ENCODE data around the gene PIAS4.
"Not testable (repeated sequence)": the region's sequence is repeated elsewhere in the genome, so short reads cannot be mapped to it uniquely, and the experiment has no call there.

The PIAS4 gene

GRCh38 chr19:4007021-4007835, at the start of gene PIAS4:
Gene PIAS4 (plus strand): TSS chr19:4007736. CDS start chr19:4007761, 25 bp downstream.
- DNase-seq, result peak; percentile 98

- DNase-seq, result no peak
Measured at GRCh38 chr19:3958836-3959765, 48.4 kb upstream of the PIAS4 start.

- DNase-seq, result no peak
Measured at GRCh38 chr19:3959766-3960131, 47.8 kb upstream of the PIAS4 start.

GRCh38 chr19:3961007-3961406, 46.5 kb upstream of the PIAS4 start:
- no peak for DNase-seq

- no peak for DNase-seq
Measured at GRCh38 chr19:3963458-3964255, 43.9 kb upstream of the PIAS4 start.

- DNase-seq, result no peak
Measured at GRCh38 chr19:3964256-3965194, 43.0 kb upstream of the PIAS4 start.

GRCh38 chr19:3966051-3967017, 41.2 kb upstream of the PIAS4 start:
- DNase-seq, result no peak

GRCh38 chr19:3967983-3968382, 39.6 kb upstream of the PIAS4 start:
- DNase-seq, result not testable (repeated sequence)

GRCh38 chr19:3968556-3969434, 38.7 kb upstream of the PIAS4 start:
- DNase-seq, result peak; percentile 88

GRCh38 chr19:3969435-3970312, 37.9 kb upstream of the PIAS4 start:
- DNase-seq, result no peak

GRCh38 chr19:3970313-3970807, 37.2 kb upstream of the PIAS4 start:
- DNase-seq, result no peak

GRCh38 chr19:3970808-3971598, 36.5 kb upstream of the PIAS4 start, which contains the start of gene DAPK3:
Gene DAPK3 (minus strand): TSS chr19:3971099. CDS start chr19:3969735, 1,364 bp downstream.
- DNase-seq, result peak; percentile 99

GRCh38 chr19:3975144-3975543, 32.4 kb upstream of the PIAS4 start:
- DNase-seq, result no peak

- no peak for DNase-seq
Measured at GRCh38 chr19:3975637-3976087, 31.9 kb upstream of the PIAS4 start.

GRCh38 chr19:3976495-3977241, 30.9 kb upstream of the PIAS4 start:
- no peak for DNase-seq
